Measurements from ENCODE around the gene NXPH3.

NXPH3 gene

GRCh38 chr17:49576917-49577649, 1.4 kb downstream of the NXPH3 start:
- peak overlapping the region; percentile 41 for H3K4me3 ChIP-seq (replicated peaks; ENCODE audit: low read depth, low read length)
- TF ChIP-seq, protein P1, sequence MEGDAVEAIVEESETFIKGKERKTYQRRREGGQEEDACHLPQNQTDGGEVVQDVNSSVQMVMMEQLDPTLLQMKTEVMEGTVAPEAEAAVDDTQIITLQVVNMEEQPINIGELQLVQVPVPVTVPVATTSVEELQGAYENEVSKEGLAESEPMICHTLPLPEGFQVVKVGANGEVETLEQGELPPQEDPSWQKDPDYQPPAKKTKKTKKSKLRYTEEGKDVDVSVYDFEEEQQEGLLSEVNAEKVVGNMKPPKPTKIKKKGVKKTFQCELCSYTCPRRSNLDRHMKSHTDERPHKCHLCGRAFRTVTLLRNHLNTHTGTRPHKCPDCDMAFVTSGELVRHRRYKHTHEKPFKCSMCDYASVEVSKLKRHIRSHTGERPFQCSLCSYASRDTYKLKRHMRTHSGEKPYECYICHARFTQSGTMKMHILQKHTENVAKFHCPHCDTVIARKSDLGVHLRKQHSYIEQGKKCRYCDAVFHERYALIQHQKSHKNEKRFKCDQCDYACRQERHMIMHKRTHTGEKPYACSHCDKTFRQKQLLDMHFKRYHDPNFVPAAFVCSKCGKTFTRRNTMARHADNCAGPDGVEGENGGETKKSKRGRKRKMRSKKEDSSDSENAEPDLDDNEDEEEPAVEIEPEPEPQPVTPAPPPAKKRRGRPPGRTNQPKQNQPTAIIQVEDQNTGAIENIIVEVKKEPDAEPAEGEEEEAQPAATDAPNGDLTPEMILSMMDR (IDR thresholded peaks at IDR 0.05; ENCODE audit: low read depth, low read length, missing control alignments): no peak
- no peak for DNase-seq (ENCODE audit: extremely low read depth, low read depth)

GRCh38 chr17:49577650-49577934, 1.9 kb downstream of the NXPH3 start:
- TF ChIP-seq, protein P1 (IDR thresholded peaks at IDR 0.05; ENCODE audit: low read depth, low read length, missing control alignments): no peak
- no peak overlapping the region for H3K4me3 ChIP-seq (replicated peaks; ENCODE audit: low read depth, low read length)
- no peak for DNase-seq (ENCODE audit: extremely low read depth, low read depth)

GRCh38 chr17:49577963-49578362, 2.3 kb downstream of the NXPH3 start:
- TF ChIP-seq, protein P1 (IDR thresholded peaks at IDR 0.05; ENCODE audit: low read depth, low read length, missing control alignments): no peak
- DNase-seq (ENCODE audit: extremely low read depth, low read depth): no peak
- H3K4me3 ChIP-seq (replicated peaks; ENCODE audit: low read depth, low read length): no peak overlapping the region

DNA sequence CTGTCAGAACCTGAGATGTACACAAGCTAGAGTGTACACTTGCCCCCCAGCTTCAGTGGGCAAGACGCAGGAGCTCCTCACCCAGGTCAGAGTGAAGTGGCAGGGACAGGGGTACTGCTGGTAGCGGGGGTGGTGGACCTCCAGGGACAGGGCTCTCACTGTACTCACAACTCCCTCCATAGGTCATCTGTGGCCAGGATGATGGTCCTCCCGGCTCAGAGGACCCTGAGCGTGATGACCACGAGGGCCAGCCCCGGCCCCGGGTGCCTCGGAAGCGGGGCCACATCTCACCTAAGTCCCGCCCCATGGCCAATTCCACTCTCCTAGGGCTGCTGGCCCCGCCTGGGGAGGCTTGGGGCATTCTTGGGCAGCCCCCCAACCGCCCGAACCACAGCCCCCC, 2.7 kb downstream of the NXPH3 start:
- TF ChIP-seq, protein P1 (IDR thresholded peaks at IDR 0.05; ENCODE audit: low read depth, low read length, missing control alignments): no peak
- no peak overlapping the region for H3K4me3 ChIP-seq (replicated peaks; ENCODE audit: low read depth, low read length)
- DNase-seq (ENCODE audit: extremely low read depth, low read depth): no peak

GRCh38 chr17:49578952-49579500, 3.4 kb downstream of the NXPH3 start:
- no peak overlapping the region for H3K4me3 ChIP-seq (replicated peaks; ENCODE audit: low read depth, low read length)
- TF ChIP-seq, protein P1 (IDR thresholded peaks at IDR 0.05; ENCODE audit: low read depth, low read length, missing control alignments): no peak
- no peak for DNase-seq (ENCODE audit: extremely low read depth, low read depth)

- no peak overlapping the region for H3K4me3 ChIP-seq (replicated peaks; ENCODE audit: low read depth, low read length)
- TF ChIP-seq, protein P1 (IDR thresholded peaks at IDR 0.05; ENCODE audit: low read depth, low read length, missing control alignments): no peak
- DNase-seq (ENCODE audit: extremely low read depth, low read depth): no peak
Observed at GRCh38 chr17:49579522-49579921, 3.9 kb downstream of the NXPH3 start.

All from HFF-Myc (cell line).